Purkinje cell (primary cell): ENCODE results near the gene PDSS1. TPM values are rescaled to one million over a fixed set of nuclear protein-coding genes. Genes with fewer than 3 reads are reported as not detected.

Source experiments
- polyA plus RNA-seq: library from polyadenylated mRNA; unstranded; fragments of >200 nt; fragmentation: Nextera tagmentation; gene quantifications from 2 replicates; pipeline ENCODE4 v1.2.1, GENCODE V29; 2014

The PDSS1 gene, protein sequence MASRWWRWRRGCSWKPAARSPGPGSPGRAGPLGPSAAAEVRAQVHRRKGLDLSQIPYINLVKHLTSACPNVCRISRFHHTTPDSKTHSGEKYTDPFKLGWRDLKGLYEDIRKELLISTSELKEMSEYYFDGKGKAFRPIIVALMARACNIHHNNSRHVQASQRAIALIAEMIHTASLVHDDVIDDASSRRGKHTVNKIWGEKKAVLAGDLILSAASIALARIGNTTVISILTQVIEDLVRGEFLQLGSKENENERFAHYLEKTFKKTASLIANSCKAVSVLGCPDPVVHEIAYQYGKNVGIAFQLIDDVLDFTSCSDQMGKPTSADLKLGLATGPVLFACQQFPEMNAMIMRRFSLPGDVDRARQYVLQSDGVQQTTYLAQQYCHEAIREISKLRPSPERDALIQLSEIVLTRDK
- polyA plus RNA-seq: 8.6 and 21.5 TPM in 2 replicates

DNA sequence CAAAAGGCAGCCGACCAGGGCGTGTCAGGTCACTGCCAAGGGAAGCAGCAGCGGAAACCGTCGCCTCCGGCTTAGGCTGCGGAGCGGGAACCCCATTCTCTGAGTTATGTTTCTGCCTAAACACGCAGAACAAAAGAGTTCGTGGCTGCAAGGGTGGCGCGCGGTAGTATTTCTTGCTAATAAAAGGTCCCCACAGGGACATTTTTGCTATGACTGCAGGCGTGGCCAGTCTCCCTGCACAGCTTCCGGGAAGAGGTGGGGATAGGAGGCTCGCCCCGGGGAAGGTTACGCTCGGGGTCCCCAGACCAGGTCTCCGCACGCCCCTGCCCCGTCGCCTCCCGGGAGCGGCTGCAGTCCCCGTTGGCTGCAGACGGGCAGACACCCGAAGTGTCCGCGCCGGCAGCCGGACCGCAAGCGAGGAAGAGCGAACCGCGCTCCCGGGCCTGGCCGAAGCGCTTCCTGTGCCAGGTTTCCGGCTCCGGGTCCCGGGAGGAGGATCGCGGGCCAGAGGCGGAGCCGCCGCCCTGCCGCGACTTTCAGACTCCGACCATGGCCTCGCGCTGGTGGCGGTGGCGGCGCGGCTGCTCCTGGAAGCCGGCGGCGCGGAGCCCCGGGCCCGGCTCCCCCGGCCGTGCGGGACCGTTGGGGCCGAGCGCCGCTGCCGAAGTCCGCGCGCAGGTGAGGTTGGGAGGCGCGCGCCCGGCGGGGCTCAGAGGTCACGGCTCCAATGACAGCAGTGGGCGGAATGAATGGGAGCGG is at the start of gene PDSS1:
Gene PDSS1, plus strand, starts transcription at position 539 of the 759 bp plus-strand sequence. Its CDS starts 11 bp downstream, at position 550.

Other genes with a start within 250 kb of the PDSS1 start
- gene ABI1, start 163.3 kb downstream of the PDSS1 start, polyA plus RNA-seq: 40.6 and 48.3 TPM in 2 replicates